DOHH2 (cell line): ENCODE data around the gene IER3.

Experiments
- H3F3A ChIP-seq: fragments of 200-600 bp; sonication (generic), shearing (Covaris generic); 2 replicates; pipeline ENCODE4 v1.6.0; 2016; ENCODE audit warnings: antibody characterized with exemption, mild to moderate bottlenecking; ENCODE audit not compliant: control insufficient read depth, insufficient read depth
- H3K27ac ChIP-seq: fragments of 200-600 bp; sonication (generic); 2 replicates; pipeline ENCODE4 v1.5.1; 2014; ENCODE audit warnings: low read depth, mild to moderate bottlenecking, low read length, moderate library complexity
- H3K27me3 ChIP-seq: fragments of 200-600 bp; sonication (generic); 2 replicates; pipeline ENCODE4 v1.6.1; 2014; ENCODE audit warnings: mild to moderate bottlenecking, low read length, mixed read lengths; ENCODE audit not compliant: control insufficient read depth
- H3K36me3 ChIP-seq: fragments of 200-600 bp; sonication (generic); 2 replicates; pipeline ENCODE4 v1.6.1; 2014; ENCODE audit warnings: mild to moderate bottlenecking, low read length, moderate library complexity, mixed read lengths; ENCODE audit not compliant: control insufficient read depth
- H3K4me1 ChIP-seq: fragments of 200-600 bp; sonication (generic); 2 replicates; pipeline ENCODE4 v1.6.1; 2014; ENCODE audit warnings: mild to moderate bottlenecking, low read length, mixed read lengths; ENCODE audit not compliant: control insufficient read depth
- H3K4me2 ChIP-seq: fragments of 200-600 bp; sonication (generic); 2 replicates; pipeline ENCODE4 v1.6.0; 2014; ENCODE audit warnings: mild to moderate bottlenecking, low read length, moderate library complexity
- H3K4me3 ChIP-seq: fragments of 200-600 bp; sonication (generic); 2 replicates; pipeline ENCODE4 v1.5.1; 2014; ENCODE audit warnings: mild to moderate bottlenecking, low read length, mixed read lengths
- H3K79me2 ChIP-seq: fragments of 200-600 bp; sonication (generic); 2 replicates; pipeline ENCODE4 v1.6.1; 2014; ENCODE audit warnings: mild to moderate bottlenecking, low read length, mixed read lengths; ENCODE audit not compliant: control insufficient read depth
- H3K9me2 ChIP-seq: fragments of 200-600 bp; sonication (generic); replicated peaks from 2 replicates; pipeline ENCODE4 v1.6.1; 2014; ENCODE audit warnings: mild to moderate bottlenecking, low read length, mixed read lengths; ENCODE audit not compliant: control insufficient read depth
- H3K9me3 ChIP-seq: fragments of 200-600 bp; sonication (generic); 2 replicates; pipeline ENCODE4 v1.6.1; 2014; ENCODE audit warnings: antibody characterized with exemption, low read length, mixed read lengths; ENCODE audit not compliant: control insufficient read depth, insufficient read depth
- H4K20me1 ChIP-seq: fragments of 200-600 bp; sonication (generic); 2 replicates; pipeline ENCODE4 v1.6.0; 2014; ENCODE audit warnings: low read depth, mild to moderate bottlenecking, antibody characterized with exemption, low read length, moderate library complexity; ENCODE audit not compliant: control insufficient read depth, insufficient read depth
- CTCF ChIP-seq: fragments of 200-600 bp; sonication (generic); IDR thresholded peaks from one replicate; pipeline ENCODE4 v1.5.1; 2014; ENCODE audit warnings: antibody characterized with exemption, mild to moderate bottlenecking, low read depth, low read length; ENCODE audit not compliant: poor library complexity, severe bottlenecking
- EZH2phosphoT487 ChIP-seq: fragments of 200-600 bp; sonication (generic); IDR thresholded peaks from 2 replicates; pipeline ENCODE4 v1.6.1; 2017; ENCODE audit warnings: borderline replicate concordance, mild to moderate bottlenecking, antibody characterized with exemption, low read length, moderate library complexity, mixed read lengths

The IER3 gene, protein sequence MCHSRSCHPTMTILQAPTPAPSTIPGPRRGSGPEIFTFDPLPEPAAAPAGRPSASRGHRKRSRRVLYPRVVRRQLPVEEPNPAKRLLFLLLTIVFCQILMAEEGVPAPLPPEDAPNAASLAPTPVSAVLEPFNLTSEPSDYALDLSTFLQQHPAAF

DNA sequence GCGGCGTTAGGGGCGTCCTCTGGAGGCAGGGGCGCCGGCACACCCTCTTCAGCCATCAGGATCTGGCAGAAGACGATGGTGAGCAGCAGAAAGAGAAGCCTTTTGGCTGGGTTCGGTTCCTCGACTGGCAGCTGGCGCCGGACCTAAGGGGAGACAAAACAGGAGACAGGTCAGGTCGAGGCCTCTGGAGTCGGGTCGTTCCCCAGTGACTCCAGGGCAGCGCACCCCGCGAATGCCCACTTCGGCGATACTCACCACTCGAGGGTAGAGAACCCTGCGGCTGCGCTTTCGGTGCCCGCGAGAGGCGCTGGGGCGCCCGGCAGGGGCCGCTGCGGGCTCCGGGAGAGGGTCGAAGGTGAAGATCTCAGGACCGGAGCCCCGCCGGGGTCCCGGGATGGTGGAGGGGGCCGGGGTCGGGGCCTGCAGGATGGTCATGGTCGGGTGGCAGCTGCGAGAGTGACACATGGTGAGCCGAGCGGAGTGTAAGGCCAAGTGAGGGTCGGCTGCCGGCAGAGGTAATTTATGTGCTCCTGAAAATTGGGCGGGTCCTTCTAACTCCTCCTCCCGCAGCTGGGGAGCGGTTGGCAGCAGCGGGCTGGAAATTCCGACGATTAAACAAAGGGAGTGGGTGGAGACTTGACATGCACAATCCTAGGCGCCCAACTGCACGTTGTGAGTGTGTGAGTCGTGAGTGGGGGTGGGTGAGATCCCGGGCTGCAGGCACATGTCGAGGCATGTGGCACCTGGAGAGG is at the start of gene IER3:
TSS of gene IER3 (minus strand) at position 494 of the 752 bp plus-strand sequence. CDS start at position 465, 29 bp downstream.
- Histone ChIP-seq H3K4me2 (peak within 1 kb of the TSS; percentile 89), H3K9me3 (no peaks in the 10 kb centered on the region), H3K79me2 (peaks cover 23% of the 10 kb centered on the region), H3K27me3 (peaks cover 28% of the 10 kb centered on the region), H3K4me1 (peaks cover 36% of the 10 kb centered on the region), H3K36me3 (peaks cover 28% of the 10 kb centered on the region), H3F3A (peaks cover 8% of the 10 kb centered on the region), H3K4me3 (peak within 1 kb of the TSS; percentile 92), H4K20me1 (no peaks in the 10 kb centered on the region), H3K27ac (no peak within 1 kb of the TSS), H3K9me2 (no peaks in the 10 kb centered on the region)
- TF ChIP-seq CTCF (peak; percentile 78), EZH2phosphoT487 (no peak)

DNA sequence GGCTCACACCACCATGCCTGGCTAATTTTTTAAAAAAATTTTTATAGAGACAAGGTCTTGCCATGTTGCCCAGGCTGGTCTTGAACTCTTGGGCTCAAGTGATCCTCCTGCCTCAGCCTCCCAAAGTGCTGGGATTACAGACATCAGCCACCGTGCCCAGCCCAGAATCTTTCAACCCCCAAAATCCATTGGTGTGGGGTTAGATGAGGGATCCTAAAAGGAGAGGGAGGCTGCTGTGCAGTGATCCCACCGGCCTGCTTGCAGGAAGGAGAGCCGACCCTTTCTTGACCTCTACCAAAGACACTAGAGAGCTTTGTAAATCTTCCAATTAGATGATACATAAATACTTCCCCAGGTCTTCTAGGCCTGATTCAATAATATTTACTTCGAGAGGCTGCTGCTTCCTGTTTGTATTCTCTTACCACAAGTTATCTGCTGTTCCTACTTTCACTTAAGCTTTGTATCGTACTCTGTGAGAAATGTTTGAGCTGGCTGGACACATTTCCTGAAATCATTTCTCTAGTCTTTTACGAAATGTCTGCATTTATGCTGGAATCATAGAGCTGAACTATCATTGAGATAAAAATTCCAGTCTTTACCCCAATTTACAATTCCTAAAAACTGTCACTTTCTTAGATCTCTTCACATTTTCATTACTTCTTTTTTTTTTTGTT is 49.3 kb upstream of the IER3 start:
- no peaks in the 10 kb centered on the region for H3K36me3 ChIP-seq
- H3K27ac ChIP-seq, result no peak overlapping the region
- H3K4me3 ChIP-seq, result no peak overlapping the region
- peaks cover 7% of the 10 kb centered on the region for H3K27me3 ChIP-seq
- H3K4me1 ChIP-seq, result peaks cover 4% of the 10 kb centered on the region
- TF ChIP-seq CTCF (no peak), EZH2phosphoT487 (no peak)
- H4K20me1 ChIP-seq, result no peaks in the 10 kb centered on the region
- H3K9me2 ChIP-seq, result no peaks in the 10 kb centered on the region
- H3F3A ChIP-seq, result no peaks in the 10 kb centered on the region
- no peaks in the 10 kb centered on the region for H3K9me3 ChIP-seq
- H3K79me2 ChIP-seq, result no peaks in the 10 kb centered on the region
- H3K4me2 ChIP-seq, result no peak overlapping the region

DNA sequence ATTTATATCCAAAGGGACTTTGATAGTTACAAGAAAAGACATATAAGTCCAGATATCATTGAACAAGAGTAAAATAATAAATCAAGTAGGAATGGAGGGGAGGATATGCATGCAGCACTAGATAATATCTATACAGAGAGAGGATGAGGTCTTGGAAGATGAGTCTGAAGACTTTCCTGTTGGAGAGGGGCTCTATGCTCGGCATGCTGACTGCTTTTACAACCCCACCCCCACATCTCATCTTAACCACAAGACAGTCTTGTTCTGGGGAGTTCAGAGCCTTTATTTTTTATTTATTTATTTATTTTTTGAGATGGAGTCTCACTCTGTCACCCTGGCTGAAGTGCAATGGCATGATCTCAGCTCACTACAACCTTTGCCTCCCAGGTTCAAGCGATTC is 48.4 kb upstream of the IER3 start:
- Histone ChIP-seq H4K20me1 (no peaks in the 10 kb centered on the region), H3K9me3 (no peaks in the 10 kb centered on the region), H3K9me2 (no peaks in the 10 kb centered on the region), H3K36me3 (no peaks in the 10 kb centered on the region), H3K27ac (no peak overlapping the region), H3K79me2 (no peaks in the 10 kb centered on the region), H3K4me1 (peaks cover 4% of the 10 kb centered on the region), H3K27me3 (peaks cover 16% of the 10 kb centered on the region), H3K4me3 (no peak overlapping the region), H3K4me2 (no peak overlapping the region), H3F3A (no peaks in the 10 kb centered on the region)
- TF ChIP-seq CTCF, result no peak
- no peak for TF ChIP-seq EZH2phosphoT487
